ENCODE data around the gene SLC8A1.

GRCh38 chr2:40227210-40227609 lies 224.7 kb downstream of the SLC8A1 start:
- TF ChIP-seq CTCF (conservative IDR thresholded peaks at IDR 0.05 in 1 of 2, IDR thresholded peaks at IDR 0.05 in 1 of 2; ENCODE audit: low read depth in 1 of 2, low read length in 2 of 2) (no peak), EZH2 (IDR thresholded peaks at IDR 0.05; ENCODE audit: low read length, missing control alignments) (no peak)
